Measurements from ENCODE around the gene THSD7B.

THSD7B gene

GRCh38 chr2:137205324-137205723 lies 440.0 kb downstream of the THSD7B start:
- no peak for DNase-seq (ENCODE audit: low spot score)

DNA sequence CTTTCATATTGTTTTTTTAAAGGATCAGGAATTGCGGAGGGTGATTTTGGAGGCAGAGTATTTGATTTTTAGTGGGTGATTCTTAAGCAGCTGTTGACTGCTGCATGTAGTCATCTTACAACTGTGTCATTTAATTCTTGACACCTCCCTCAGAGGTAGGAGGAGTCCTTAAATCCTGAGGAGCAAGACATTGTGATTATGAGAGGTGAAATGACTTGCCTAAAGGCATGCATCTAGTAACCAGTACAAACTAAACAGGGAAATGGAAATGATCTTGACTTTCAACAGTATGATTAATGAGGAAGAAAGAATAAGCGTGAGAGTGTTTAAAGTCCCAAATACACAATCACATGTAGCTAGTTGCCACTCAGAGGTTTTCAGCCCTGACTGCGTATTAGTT lies 440.7 kb downstream of the THSD7B start:
- no peak for DNase-seq (ENCODE audit: low spot score)

- DNase-seq (ENCODE audit: low spot score) = no peak
Measured at GRCh38 chr2:137207030-137207429, 441.7 kb downstream of the THSD7B start.

DNA sequence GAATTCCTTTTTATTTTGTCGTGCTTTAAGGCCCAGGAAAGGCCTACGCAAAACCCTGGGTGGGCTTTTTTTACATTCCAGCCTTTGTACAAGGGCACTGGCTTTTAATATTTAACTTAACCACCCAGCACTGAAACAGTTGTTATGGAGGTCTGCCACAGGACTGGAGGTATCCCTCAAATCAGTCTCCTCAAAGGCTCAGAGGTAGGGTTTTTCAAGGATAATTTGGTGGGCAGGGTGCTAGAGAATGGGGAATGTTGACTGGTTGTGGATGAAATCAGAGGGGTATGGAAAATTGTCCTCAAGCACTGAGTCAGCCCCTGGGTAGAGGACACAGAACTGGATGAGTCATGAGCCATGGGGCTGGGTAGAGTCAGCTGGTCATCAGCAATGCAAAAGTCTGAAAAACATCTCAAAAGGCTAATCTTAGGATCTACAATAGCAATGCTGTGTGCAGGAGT lies 443.1 kb downstream of the THSD7B start:
- DNase-seq (ENCODE audit: low spot score) = no peak

DNA sequence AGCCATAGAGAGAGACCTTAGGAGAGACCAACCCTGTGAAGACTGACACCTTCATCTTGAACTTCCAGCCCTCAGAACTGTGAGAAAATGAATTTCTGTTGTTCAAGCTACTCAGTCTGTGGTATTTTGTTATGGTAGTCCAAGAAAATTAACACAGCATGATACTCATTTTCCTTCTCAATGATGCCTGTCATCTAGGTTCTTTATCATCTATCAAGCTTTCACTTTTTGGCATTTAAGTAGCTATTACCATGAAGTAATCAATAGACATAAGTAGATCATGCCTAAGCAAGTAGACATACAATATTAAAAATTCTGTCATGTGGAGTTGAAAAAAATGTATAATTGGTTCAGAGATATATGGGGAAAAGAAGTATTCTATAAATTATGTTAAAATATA lies 444.7 kb downstream of the THSD7B start:
- no peak for DNase-seq (ENCODE audit: low spot score)

DNA sequence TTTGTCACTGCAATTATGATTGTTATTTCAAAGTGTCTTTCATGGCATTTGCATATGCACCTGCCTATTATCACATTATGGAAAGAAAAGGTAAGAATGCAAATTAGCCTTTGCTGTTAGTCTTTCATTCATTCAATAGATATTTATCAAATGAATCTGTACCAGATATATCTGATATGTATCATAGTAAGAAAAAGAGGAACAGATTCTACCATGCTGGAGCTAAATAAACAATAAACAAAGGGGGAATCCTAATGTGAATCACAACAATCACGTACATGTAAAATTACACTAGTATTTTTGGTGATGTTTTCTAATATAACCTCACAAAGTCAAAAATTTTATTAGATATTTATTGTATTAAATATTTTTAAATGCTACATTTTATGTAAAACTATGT lies 446.4 kb downstream of the THSD7B start:
- DNase-seq (ENCODE audit: low spot score) = no peak

- DNase-seq (ENCODE audit: low spot score) = no peak
Measured at GRCh38 chr2:137220438-137220993, 455.2 kb downstream of the THSD7B start.

DNA sequence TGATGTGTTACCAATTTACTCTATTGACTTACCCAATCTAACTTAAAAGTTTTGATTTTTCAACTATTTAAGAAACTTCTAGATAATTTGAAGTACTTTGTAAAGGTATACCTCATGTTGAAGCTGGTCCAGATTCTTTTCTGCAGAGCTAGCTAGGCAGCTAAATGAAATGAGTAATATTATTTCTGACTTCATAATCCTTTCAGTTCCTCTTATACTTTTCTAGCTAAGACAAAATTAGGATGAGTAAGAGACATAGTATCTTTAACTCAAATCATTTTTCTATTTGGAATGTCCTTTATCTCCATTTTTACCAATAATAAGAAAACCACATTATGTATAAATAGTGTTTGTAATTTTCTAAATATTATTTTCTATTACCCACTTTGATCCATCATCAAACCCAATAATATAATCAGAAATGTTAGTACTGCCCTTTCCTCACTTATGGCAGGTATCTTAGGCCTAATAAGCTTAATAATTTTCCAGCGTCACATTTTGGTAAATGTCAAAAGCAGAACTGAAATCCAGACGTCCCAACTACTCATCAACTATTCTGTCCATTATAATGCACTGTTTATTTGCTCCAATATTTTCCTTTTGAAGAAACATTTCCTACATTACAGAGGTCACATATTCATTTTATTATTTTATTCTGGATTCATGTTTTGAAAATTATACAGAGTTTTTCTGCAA lies 456.6 kb downstream of the THSD7B start:
- no peak for DNase-seq (ENCODE audit: low spot score)

- no peak for DNase-seq (ENCODE audit: low spot score)
Measured at GRCh38 chr2:137223722-137224121, 458.4 kb downstream of the THSD7B start.

- DNase-seq (ENCODE audit: low spot score) = no peak
Measured at GRCh38 chr2:137228566-137228965, 463.2 kb downstream of the THSD7B start.

GRCh38 chr2:137229834-137230233 lies 464.5 kb downstream of the THSD7B start:
- DNase-seq (ENCODE audit: low spot score) = no peak

GRCh38 chr2:137231628-137232027 lies 466.3 kb downstream of the THSD7B start:
- no peak for DNase-seq (ENCODE audit: low spot score)

DNA sequence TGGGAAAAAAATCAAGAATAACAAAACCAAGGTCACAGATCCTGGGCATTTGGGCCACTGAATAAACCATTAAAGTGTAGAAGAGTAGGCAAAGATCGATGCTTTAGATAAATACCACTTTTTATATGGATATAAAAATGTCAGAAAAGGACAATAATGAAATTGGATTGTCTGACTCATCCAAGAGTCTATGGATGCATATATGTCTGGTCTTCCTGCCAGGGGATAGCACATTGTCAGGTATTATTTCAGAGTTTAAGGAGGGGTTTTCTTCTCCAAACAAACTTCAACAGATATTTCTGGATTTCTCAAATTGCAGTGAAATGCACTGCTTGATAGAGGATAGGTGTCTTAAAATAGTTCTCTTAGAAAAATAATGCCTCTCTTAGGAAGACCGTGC lies 466.7 kb downstream of the THSD7B start:
- no peak for DNase-seq (ENCODE audit: low spot score)

DNA sequence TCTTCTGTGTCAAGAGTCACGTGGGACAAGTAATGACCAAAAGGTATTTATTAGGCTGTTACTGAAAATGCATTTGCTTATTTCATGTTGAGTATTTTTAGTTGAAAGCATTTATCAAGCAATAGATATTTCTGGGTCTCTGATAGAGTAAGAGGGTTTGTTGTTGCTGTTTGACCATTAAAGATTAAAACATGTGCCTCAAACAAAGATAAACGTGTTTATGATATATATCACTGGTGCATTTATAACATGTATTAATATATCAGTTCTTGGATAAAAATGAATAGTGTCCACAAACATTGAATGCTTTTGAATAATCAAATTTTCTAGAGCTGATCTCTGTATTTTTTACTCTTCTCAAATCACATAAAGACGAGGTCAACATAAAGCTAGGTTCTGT lies 467.7 kb downstream of the THSD7B start:
- no peak for DNase-seq (ENCODE audit: low spot score)

- no peak for DNase-seq (ENCODE audit: low spot score)
Measured at GRCh38 chr2:137237055-137237454, 471.7 kb downstream of the THSD7B start.

GRCh38 chr2:137238065-137238464 lies 472.7 kb downstream of the THSD7B start:
- DNase-seq (ENCODE audit: low spot score) = no peak

DNA sequence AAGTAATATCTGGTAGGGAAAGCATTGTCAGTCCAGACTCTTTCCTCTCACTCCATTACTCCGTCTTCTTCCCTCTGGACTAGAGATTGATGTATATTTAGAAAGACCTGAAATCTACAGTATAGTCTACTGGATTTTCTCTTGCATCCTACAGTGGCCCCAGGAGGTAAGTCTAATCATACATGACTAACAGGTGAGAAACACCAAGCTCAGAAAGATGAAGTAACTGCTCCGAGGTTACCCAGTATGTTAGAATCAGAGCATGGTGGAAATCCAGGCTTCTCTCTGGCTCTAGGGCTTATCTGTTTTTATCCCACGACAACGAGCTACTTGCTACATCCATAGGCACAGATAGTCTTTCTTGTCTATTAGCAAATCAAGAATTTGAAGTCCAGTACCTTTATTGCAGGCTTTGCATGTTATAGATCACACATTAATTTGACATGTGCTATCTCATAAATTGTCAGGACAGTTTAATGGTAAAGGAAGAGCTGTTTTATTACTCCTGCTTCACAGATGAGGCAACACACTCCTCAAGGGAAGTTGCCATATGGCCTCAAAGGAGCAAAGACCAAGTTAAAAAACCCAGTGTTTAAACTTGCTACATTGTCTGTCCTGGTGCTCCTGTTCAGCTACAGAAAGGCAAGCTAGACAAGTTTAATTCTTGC lies 484.3 kb downstream of the THSD7B start:
- DNase-seq (ENCODE audit: low spot score) = no peak

DNA sequence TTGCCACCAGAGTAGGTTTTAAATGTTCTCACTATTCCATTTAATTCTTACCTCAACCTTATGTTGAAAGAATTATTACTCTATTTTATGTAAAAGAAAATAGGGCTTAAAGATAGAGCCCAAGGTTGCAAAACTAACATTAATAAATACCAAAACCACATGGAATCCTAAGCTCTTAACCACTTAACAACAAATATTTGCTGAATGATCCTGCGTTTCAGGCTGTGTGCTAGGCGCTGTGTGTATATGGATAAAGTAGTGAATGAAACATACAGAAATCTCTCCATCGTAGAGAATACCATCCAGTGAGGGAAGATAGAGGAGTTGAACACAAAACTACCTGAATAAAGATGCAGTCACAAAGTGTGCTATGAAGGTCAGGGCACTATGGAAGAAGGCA lies 485.1 kb downstream of the THSD7B start:
- no peak for DNase-seq (ENCODE audit: low spot score)

DNA sequence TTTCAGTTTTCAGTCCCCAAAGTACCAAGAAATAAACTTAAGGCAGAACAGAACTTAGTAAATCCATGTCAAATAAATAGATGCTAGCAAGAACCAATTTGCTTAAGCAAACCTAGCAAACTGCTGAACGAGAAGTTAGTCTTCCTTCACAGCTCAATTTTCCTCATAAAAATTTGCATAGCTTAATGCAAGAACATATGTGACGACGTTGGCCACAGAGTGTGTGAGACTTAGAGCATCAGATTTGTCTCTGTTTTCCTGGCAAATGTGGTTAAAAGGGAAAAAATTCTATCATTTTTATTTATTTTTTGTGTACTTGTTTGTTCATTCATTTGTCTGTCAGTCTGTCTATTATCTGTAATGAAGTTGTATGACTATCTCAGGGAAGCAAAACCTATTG lies 485.7 kb downstream of the THSD7B start:
- no peak for DNase-seq (ENCODE audit: low spot score)

GRCh38 chr2:137252934-137253333 lies 487.6 kb downstream of the THSD7B start:
- no peak for DNase-seq (ENCODE audit: low spot score)

GRCh38 chr2:137254052-137254451 lies 488.7 kb downstream of the THSD7B start:
- no peak for DNase-seq (ENCODE audit: low spot score)

DNA sequence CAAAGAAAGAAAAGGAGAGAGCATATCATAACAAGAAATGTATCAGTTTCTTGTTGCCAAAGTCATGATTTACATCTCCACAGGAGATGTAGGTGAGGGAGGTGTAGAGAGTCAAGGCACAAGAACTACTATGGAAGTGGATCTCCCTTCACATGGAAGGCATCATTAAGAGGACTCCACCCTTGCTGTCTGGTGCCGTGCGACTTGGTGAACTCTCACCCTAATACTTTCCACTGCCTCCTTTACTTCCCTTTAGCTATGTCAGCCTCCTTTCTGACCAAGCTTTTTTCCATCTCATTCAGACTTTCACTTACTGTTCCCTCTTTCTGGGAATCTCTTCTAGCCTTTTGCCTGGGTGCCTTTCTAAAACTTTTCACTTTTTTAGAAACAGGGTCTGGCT lies 490.0 kb downstream of the THSD7B start:
- DNase-seq (ENCODE audit: low spot score) = no peak

DNA sequence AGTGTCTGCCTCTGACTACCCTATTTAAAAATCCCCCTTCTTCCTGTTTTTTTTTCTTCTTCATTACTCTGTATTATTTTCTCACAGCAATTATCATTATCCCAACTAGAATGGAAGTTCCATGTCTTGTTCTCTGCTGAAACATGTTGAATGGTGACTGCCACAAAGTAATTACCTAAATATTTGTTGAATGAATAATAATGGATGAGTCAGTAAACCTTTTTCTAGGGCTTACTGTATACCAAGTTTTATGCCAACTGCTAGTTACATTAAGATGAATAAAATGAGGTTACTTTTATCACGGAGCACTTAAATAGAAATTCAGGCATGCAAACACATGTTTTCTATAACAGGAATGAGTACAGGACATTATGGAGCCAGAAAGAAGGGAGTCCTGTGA lies 490.6 kb downstream of the THSD7B start:
- no peak for DNase-seq (ENCODE audit: low spot score)
